NOMO-1 (cell line): Measurements from ENCODE around the gene ITGB1.

Experiments used
- DNase-seq, 2 experiments: peaks; one replicate each; lab custom pipeline; 2025; ENCODE audit not compliant: unreplicated experiment in 2 of 2; lab: John Stamatoyannopoulos, UW

ITGB1 gene

GRCh38 chr10:32893434-32893833 is 64.6 kb downstream of the ITGB1 start:
- DNase-seq = no peak

GRCh38 chr10:32891261-32891660 is 66.8 kb downstream of the ITGB1 start:
- DNase-seq = no peak

- no peak for DNase-seq
Measured at GRCh38 chr10:32890444-32890843, 67.6 kb downstream of the ITGB1 start.

GRCh38 chr10:32889631-32890212 is 68.3 kb downstream of the ITGB1 start:
- DNase-seq = no peak

GRCh38 chr10:32888161-32888927 is 69.7 kb downstream of the ITGB1 start:
- DNase-seq = no peak

- DNase-seq = no peak
Measured at GRCh38 chr10:32887481-32887880, 70.5 kb downstream of the ITGB1 start.

- no peak for DNase-seq
Measured at GRCh38 chr10:32882076-32882475, 76.0 kb downstream of the ITGB1 start.

GRCh38 chr10:32878646-32879045 is 79.4 kb downstream of the ITGB1 start:
- no peak for DNase-seq

GRCh38 chr10:32877915-32878314 is 80.1 kb downstream of the ITGB1 start:
- no peak for DNase-seq

- no peak for DNase-seq
Measured at GRCh38 chr10:32865170-32865569, 92.9 kb downstream of the ITGB1 start.

- no peak for DNase-seq
Measured at GRCh38 chr10:32854435-32854834, 103.6 kb downstream of the ITGB1 start.

- no peak for DNase-seq
Measured at GRCh38 chr10:32851301-32851700, 106.7 kb downstream of the ITGB1 start.
